Activated B cell treated with CpG ODN at 0.5 μM for 24 hours (primary cell): ENCODE data around the gene NKAPL. TPM values are rescaled to one million over a fixed set of nuclear protein-coding genes. Genes with fewer than 3 reads are reported as not detected.

ENCODE experiments used
- ATAC-seq: fragments of 200-7000 bp; cut with Tn5 transposase; one replicate; pipeline ENCODE4 v1.10.0; 2021; ENCODE audit warnings: low read depth, mild to moderate bottlenecking, moderate library complexity
- CTCF ChIA-PET: fragments of 350-600 bp; sonication (Branson Sonifier 250); formaldehyde crosslinking; loops from one replicate; lab custom pipeline; 2021; ENCODE audit warnings: antibody characterized with exemption; lab: Charles Lee
- POLR2A ChIA-PET: fragments of 350-600 bp; sonication (Branson Sonifier 250); formaldehyde crosslinking; loops from one replicate; lab custom pipeline; 2021; ENCODE audit warnings: antibody characterized with exemption; lab: Charles Lee
- DNase-seq: peaks from one replicate; pipeline ENCODE4 v3.0.0; 2022
- H3K27ac Mint-ChIP-seq: one replicate; pipeline ENCODE4 v1.8.0; 2020; ENCODE audit warnings: mixed read lengths
- H3K27me3 Mint-ChIP-seq: one replicate; pipeline ENCODE4 v1.8.0; 2021; ENCODE audit warnings: mixed read lengths
- H3K36me3 Mint-ChIP-seq: one replicate; pipeline ENCODE4 v1.8.0; 2021; ENCODE audit warnings: low read depth, mixed read lengths
- H3K4me1 Mint-ChIP-seq: one replicate; pipeline ENCODE4 v1.8.0; 2021; ENCODE audit warnings: mixed read lengths
- H3K4me3 Mint-ChIP-seq: one replicate; pipeline ENCODE4 v1.8.0; 2020; ENCODE audit warnings: mild to moderate bottlenecking, mixed read lengths
- H3K9me3 Mint-ChIP-seq: one replicate; pipeline ENCODE4 v1.8.0; 2020; ENCODE audit warnings: mixed read lengths
- intact Hi-C: fragments of 100-400 bp; cut with micrococcal nuclease; formaldehyde crosslinking; loops from one replicate; pipeline ENCODE4 v1.15.1; 2024
- total RNA-seq: library from RNA; stranded (reverse); gene quantifications from 2 replicates; pipeline ENCODE4 v1.2.3, GENCODE V29; 2022
- TF ChIP-seq, protein P1 (sequence below): fragments of 200-600 bp; IDR thresholded peaks from one replicate; pipeline ENCODE4 v1.8.0; 2022; ENCODE audit warnings: antibody characterized with exemption, mild to moderate bottlenecking

Gene NKAPL
- total RNA-seq, 1 donor from 2014 or later: 0.35 TPM

DNA sequence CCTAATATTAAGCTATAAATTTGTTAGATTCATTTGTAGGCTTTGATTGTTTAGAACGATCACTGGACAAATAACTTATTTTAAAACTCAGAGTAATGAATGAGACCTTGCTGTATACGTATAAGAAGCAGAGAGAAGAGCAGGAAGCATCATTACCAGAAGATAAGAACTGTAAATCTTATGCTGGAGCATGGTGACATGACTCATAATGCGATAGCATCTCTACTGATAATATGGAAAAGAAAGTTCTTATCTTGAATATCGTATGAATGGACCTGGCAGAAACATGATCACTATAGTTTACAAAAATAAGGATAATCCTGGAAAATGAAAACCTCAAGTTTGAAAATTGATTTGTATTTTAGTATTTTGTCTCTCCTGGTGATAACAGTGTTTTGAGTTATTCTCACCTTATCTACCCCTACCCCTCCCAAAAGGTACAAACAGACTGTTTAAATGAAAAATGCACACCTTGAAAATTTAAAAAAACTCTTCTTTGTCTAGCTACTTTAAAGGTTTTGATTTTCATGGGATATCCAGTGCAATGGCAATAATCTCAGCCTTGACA, 5.8 kb downstream of the NKAPL start:
- no peak for DNase-seq
- CTCF ChIA-PET: no interaction called here
- Mint-ChIP-seq H3K4me3 (no peak overlapping the region), H3K27ac (no peak overlapping the region), H3K36me3 (no peaks in the 10 kb centered on the region), H3K27me3 (no peaks in the 10 kb centered on the region), H3K9me3 (no peaks in the 10 kb centered on the region), H3K4me1 (peaks cover 10% of the 10 kb centered on the region)
- intact Hi-C loops: loop anchor here (5.0 to 10.0 kb wide), 5 partner anchors 48 to 360 kb away; partner anchors contain the start of genes ZNF165, ZSCAN16 and ZSCAN31
- ATAC-seq: no peak
- TF ChIP-seq, protein P1, sequence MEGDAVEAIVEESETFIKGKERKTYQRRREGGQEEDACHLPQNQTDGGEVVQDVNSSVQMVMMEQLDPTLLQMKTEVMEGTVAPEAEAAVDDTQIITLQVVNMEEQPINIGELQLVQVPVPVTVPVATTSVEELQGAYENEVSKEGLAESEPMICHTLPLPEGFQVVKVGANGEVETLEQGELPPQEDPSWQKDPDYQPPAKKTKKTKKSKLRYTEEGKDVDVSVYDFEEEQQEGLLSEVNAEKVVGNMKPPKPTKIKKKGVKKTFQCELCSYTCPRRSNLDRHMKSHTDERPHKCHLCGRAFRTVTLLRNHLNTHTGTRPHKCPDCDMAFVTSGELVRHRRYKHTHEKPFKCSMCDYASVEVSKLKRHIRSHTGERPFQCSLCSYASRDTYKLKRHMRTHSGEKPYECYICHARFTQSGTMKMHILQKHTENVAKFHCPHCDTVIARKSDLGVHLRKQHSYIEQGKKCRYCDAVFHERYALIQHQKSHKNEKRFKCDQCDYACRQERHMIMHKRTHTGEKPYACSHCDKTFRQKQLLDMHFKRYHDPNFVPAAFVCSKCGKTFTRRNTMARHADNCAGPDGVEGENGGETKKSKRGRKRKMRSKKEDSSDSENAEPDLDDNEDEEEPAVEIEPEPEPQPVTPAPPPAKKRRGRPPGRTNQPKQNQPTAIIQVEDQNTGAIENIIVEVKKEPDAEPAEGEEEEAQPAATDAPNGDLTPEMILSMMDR: no peak
- POLR2A ChIA-PET: interaction anchor here (1.7 to 4.0 kb wide), 2 partner anchors 12 to 13 kb away, joined by 6 to 63 read pairs; partner anchors contain the start of gene ZKSCAN4

DNA sequence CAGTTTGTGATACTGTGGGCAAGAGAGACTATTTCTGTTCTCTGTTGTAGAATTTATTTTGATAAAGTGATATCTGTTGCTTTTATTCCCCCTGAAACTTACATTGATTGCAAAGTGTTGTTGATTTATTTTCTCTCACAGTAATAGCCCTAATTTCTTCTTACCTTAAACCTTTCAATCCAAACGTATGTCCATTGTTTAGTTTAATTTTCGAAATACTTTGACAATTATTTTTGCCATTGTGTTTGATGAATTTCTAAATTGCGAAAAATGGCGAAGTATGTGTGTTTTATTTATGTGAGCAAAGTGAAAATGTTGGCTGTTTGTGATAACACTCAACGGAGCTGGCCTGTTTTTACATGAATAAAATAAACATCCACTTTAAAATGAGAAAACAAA, 7.5 kb downstream of the NKAPL start:
- POLR2A ChIA-PET: interaction anchor here (0.6 to 4.0 kb wide), 18 partner anchors 14 to 1792 kb away, joined by 3 to 63 read pairs (median 8); partner anchors contain the start of genes PGBD1, ZKSCAN3, ZKSCAN4 and ZKSCAN8
- Mint-ChIP-seq H3K4me3 (no peak overlapping the region), H3K27ac (no peak overlapping the region), H3K36me3 (peaks cover 5% of the 10 kb centered on the region), H3K4me1 (peaks cover 10% of the 10 kb centered on the region), H3K27me3 (no peaks in the 10 kb centered on the region), H3K9me3 (no peaks in the 10 kb centered on the region)
- TF ChIP-seq, protein P1: no peak
- ATAC-seq: peak; percentile 4
- DNase-seq: no peak
- intact Hi-C loops: loop anchor here (5.0 to 10.0 kb wide), 5 partner anchors 49 to 362 kb away; partner anchors contain the start of genes ZNF165, ZSCAN16 and ZSCAN31
- CTCF ChIA-PET: interaction anchor here (1.2 to 2.6 kb wide), 4 partner anchors 14 to 125 kb away, joined by 3 to 13 read pairs (median 7); partner anchors contain the start of genes ZKSCAN3, ZKSCAN4 and ZKSCAN8

DNA sequence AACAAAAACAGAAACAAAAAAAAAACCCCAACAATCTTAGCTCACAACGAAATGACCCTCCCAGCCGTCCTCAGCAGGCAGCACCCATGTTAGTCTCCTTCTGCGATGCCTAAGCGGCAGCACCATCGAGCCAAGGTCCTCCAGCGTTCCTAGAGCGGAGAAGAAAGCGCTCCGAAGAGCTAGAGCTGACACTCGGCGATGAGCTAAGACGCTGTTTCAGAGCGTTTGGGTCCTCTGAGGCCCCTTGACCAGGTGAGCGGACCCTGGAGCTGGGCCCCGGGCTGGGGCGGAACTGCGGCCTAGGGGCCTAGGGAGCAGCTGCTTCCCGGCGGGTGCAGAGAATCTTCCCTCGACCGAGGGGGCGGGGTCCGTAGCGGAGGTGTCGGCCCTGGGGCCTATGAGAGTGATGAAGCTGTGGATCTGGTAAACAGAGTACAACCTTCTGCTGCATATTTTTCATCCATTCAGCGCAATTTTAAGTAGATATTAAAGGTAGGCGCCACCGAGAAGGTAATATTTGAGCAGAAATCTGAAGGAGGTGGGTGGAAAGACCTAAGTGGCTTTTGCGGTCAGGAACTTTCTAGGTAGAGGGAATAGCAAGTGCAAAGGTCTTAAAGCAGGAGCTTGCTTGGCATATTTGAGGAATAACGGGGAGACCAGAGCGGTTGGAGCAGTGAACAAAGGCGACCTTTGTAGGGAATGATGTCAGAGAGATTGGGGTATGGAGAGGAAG, 8.0 kb downstream of the NKAPL start, which contains the start of gene ZSCAN26:
Gene ZSCAN26 (plus strand): TSS at position 182 of the 733 bp plus-strand sequence. CDS start 4,777 bp downstream, outside the sequence.
- Mint-ChIP-seq H3K36me3 (peaks cover 11% of the 10 kb centered on the region), H3K4me1 (peaks cover 10% of the 10 kb centered on the region), H3K27ac (peak within 1 kb of the TSS; percentile 46), H3K4me3 (no peak within 1 kb of the TSS), H3K9me3 (no peaks in the 10 kb centered on the region), H3K27me3 (no peaks in the 10 kb centered on the region)
- CTCF ChIA-PET: interaction anchor here (1.2 to 2.6 kb wide), 6 partner anchors 13 to 162 kb away, joined by 3 to 13 read pairs (median 6); partner anchors contain the start of genes ZKSCAN3, ZKSCAN4 and ZKSCAN8
- ATAC-seq (peak; percentile 96), DNase-seq (peak; percentile 77)
- intact Hi-C loops: loop anchor here (1.0 to 10.0 kb wide), 11 partner anchors 8 to 362 kb away; partner anchors contain the start of genes NKAPL, PGBD1, ZKSCAN3 and ZKSCAN4
- TF ChIP-seq, protein P1: no peak
- POLR2A ChIA-PET: interaction anchor here (0.6 to 4.0 kb wide), 26 partner anchors 9 to 1793 kb away, joined by 3 to 63 read pairs (median 6); partner anchors contain the start of genes NKAPL, PGBD1, ZKSCAN3 and ZKSCAN4

DNA sequence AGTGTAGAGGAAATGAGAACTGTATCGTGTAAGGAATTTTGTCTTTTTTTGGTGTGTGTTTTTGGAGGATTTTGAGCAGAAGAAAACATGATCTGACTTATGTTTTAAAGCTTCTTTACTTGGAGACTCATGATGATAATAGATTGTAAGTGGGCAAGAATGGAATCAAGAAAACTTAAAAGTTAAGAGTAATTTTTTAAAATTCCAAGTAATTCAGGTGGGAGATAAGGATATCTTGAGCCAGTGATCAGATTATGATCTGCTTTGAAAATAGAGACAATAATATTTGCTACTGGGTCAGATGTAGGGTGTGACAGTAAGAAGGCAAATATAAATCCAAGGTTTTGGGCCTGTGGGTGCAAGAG, 8.6 kb downstream of the NKAPL start:
- ChIA-PET CTCF (interaction anchor here (1.2 to 2.6 kb wide), 6 partner anchors 14 to 163 kb away, joined by 3 to 13 read pairs (median 6); partner anchors contain the start of genes ZKSCAN3, ZKSCAN4 and ZKSCAN8), POLR2A (interaction anchor here (0.6 to 4.0 kb wide), 21 partner anchors 9 to 1121 kb away, joined by 3 to 63 read pairs (median 7); partner anchors contain the start of genes NKAPL, PGBD1, ZKSCAN3 and ZKSCAN4)
- H3K4me1 Mint-ChIP-seq: peaks cover 10% of the 10 kb centered on the region
- no peak for ATAC-seq
- no peaks in the 10 kb centered on the region for H3K27me3 Mint-ChIP-seq
- H3K4me3 Mint-ChIP-seq: no peak overlapping the region
- H3K9me3 Mint-ChIP-seq: no peaks in the 10 kb centered on the region
- H3K27ac Mint-ChIP-seq: no peak overlapping the region
- intact Hi-C loops: loop anchor here (1.0 to 10.0 kb wide), 11 partner anchors 8 to 363 kb away; partner anchors contain the start of genes NKAPL, PGBD1, ZKSCAN3 and ZKSCAN4
- no peak for DNase-seq
- H3K36me3 Mint-ChIP-seq: peaks cover 16% of the 10 kb centered on the region
- TF ChIP-seq, protein P1: no peak
